Lower leg skin (tissue), 4 donors: ENCODE data around the gene SENP6. TPM values are rescaled to one million over a fixed set of nuclear protein-coding genes. Genes with fewer than 3 reads are reported as not detected.

Experiments used
- DNase-seq, 2 donors: peaks; one replicate each; pipeline ENCODE4 v3.0.0-alpha.2; 2019; ENCODE audit warnings: low spot score in 2 of 2
- H3K4me3 ChIP-seq: fragments of 200-600 bp; sonication (generic); 2 replicates; pipeline ENCODE4 v1.5.1; 2017; ENCODE audit warnings: mild to moderate bottlenecking, low read depth; ENCODE audit not compliant: poor library complexity, severe bottlenecking
- POLR2A ChIP-seq, 2 donors: fragments of 450-650 bp; IDR thresholded peaks; one replicate each; pipeline ENCODE4 v1.6.1; 2016 to 2017; ENCODE audit warnings: antibody characterized with exemption in 2 of 2, mild to moderate bottlenecking in 1 of 2, moderate library complexity in 1 of 2
- WGBS, 2 donors: methylation state at CpG; one replicate each; pipeline ENCODE4 v1.1.5; 2018; 5-methylcytosine and 5-hydroxymethylcytosine counted together
- intact Hi-C: fragments of 100-400 bp; cut with DNase I; formaldehyde crosslinking; loops from one replicate; pipeline ENCODE4 v1.15.0; 2023; ENCODE audit warnings: low total_unique reads
- total RNA-seq, 4 donors: library from RNA; depleted of rRNA; stranded (reverse); fragments of >200 nt; gene quantifications; one replicate each; pipeline ENCODE4 v1.1.0, GENCODE V29; 2016
- TF ChIP-seq, protein P1 (sequence below), 3 donors: fragments of 450-650 bp; IDR thresholded peaks; one replicate each; pipeline ENCODE4 v1.5.1; 2016; ENCODE audit warnings: antibody characterized with exemption in 3 of 3, mild to moderate bottlenecking in 3 of 3, moderate library complexity in 2 of 3

The SENP6 gene
- total RNA-seq, 4 donors from 2014 or later = 55.4 to 80.0 (median 63.1) TPM

DNA sequence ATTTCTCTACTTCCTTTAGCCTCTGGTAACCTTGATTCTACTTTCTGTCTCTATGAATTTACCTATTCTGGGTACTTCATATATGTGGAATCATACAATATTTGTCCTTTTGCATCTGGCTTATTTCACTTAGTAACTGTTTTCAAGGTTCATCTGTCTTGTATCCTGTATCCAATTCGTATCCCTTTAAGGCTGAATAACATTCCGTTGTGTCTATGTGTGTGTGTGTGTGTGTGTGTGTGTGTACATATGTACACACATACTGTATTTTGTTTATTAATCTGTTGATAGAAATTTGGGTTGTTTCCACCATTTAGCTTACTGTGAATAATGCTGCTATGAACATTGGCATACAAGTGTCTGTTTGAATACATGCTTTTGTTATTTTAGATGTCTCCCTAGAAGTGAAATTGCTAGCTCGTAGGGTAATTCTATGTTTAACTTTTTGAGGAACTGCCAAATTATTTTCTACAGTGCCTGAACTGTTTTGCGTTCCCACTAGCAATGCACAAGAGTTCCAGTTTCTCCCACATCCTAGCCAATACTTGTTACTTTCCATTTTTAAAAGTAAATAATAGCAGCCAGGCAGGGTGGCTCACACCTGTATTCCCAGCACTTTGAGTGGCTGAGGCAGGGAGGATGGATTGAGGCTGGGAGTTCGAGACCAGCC lies 17.7 kb downstream of the SENP6 start:
- no peak overlapping the region for H3K4me3 ChIP-seq
- no peak for TF ChIP-seq POLR2A (IDR thresholded peaks at IDR 0.05)
- TF ChIP-seq, protein P1, sequence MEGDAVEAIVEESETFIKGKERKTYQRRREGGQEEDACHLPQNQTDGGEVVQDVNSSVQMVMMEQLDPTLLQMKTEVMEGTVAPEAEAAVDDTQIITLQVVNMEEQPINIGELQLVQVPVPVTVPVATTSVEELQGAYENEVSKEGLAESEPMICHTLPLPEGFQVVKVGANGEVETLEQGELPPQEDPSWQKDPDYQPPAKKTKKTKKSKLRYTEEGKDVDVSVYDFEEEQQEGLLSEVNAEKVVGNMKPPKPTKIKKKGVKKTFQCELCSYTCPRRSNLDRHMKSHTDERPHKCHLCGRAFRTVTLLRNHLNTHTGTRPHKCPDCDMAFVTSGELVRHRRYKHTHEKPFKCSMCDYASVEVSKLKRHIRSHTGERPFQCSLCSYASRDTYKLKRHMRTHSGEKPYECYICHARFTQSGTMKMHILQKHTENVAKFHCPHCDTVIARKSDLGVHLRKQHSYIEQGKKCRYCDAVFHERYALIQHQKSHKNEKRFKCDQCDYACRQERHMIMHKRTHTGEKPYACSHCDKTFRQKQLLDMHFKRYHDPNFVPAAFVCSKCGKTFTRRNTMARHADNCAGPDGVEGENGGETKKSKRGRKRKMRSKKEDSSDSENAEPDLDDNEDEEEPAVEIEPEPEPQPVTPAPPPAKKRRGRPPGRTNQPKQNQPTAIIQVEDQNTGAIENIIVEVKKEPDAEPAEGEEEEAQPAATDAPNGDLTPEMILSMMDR (IDR thresholded peaks at IDR 0.05) = no peak
- intact Hi-C loops = no loop called here
- WGBS, 2 donors = 51 to 53% methylated on average over 5 of the region's 5 CpGs
- no peak for DNase-seq

DNA sequence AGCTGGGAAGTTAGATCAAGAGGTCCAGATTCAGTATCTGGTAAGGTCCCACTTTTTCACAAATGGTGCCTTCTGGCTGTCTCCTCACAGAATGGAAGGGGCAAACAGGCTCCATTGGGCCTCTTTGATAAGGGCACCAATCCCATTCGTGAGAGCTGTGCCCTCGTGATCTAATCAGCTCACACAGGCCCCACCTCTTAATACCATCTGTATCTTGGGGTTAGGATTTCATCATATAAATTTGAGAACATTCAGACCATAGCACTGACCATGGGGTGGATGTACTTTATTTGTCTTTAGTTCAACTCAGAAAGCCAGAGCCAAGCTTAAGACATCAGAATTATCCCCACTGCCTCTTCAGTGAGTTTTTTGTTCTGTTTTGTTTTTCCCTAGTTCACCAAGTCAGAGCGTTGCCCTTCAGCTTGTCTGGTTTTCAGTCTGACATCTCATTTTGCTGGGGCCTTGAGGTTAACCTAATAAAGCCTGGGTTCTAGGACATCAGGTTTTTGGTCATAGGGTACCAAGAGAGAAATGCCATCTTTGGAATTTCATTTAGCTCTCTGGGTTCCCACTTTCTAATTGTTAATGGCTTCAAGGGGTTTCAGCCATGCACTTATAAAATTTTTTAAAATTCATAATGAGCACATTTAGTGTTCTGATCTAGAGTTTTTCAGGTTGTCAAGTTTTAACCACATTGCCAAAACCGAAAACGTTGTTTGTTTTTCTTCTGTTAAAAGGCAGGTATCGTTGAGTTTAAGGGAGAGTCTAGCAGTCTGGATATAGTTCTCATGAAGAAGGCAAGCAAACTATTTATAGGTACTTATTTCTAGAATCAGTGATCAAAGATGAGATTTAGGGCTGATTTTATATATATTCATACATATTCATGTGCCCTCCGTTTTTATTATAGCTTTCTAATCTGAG lies 19.0 kb downstream of the SENP6 start:
- 67 to 69% methylated on average over 7 of the region's 7 CpGs for WGBS, 2 donors
- no peak for DNase-seq
- TF ChIP-seq POLR2A (IDR thresholded peaks at IDR 0.05) = no peak
- TF ChIP-seq, protein P1 (IDR thresholded peaks at IDR 0.05) = no peak
- intact Hi-C loops = no loop called here
- no peak overlapping the region for H3K4me3 ChIP-seq

GRCh38 chr6:75621846-75622245 lies 20.2 kb downstream of the SENP6 start:
- no peak for DNase-seq
- intact Hi-C loops = no loop called here
- H3K4me3 ChIP-seq = no peak overlapping the region
- TF ChIP-seq, protein P1 (IDR thresholded peaks at IDR 0.05) = no peak
- no peak for TF ChIP-seq POLR2A (IDR thresholded peaks at IDR 0.05)

DNA sequence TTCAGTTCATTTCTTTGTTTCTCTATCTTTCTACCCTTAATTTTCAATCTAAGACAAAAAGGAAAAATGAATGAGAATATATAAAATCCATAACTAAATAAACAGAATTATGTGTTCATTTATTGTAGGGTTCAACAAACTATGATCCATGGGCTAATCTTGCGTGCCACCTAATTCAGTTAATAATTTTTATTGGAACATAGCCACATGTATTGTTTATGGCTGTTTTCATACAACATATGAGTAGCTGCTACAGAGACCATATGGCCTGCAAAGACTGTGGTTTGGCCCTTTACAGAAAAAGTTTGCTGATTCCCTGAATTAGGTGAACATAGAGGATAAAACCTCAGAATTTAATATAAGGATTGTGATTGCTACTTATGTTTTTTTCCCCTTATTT lies 21.8 kb downstream of the SENP6 start:
- intact Hi-C loops = no loop called here
- 77 to 90% methylated on average over 1 of the region's 1 CpG for WGBS, 2 donors
- TF ChIP-seq, protein P1 (IDR thresholded peaks at IDR 0.05) = no peak
- TF ChIP-seq POLR2A (IDR thresholded peaks at IDR 0.05) = no peak
- no peak for DNase-seq
- H3K4me3 ChIP-seq = no peak overlapping the region

- DNase-seq = no peak
- TF ChIP-seq, protein P1 (IDR thresholded peaks at IDR 0.05) = no peak
- no peak for TF ChIP-seq POLR2A (IDR thresholded peaks at IDR 0.05)
- no peak overlapping the region for H3K4me3 ChIP-seq
- intact Hi-C loops = no loop called here
- WGBS, 2 donors = 92% methylated on average over 4 of the region's 4 CpGs
These were observed 22.7 kb downstream of the SENP6 start for GRCh38 chr6:75624335-75624734.
